Endometrium (tissue), 2 donors: ENCODE measurements around the gene DUSP6.
A peak's percentile ranks its signal among the peaks of the same experiment; 100 is the strongest.

Experiments
- FAIRE-seq: peaks from 2 replicates; lab custom pipeline; 2012; peaks lifted over from hg19 to GRCh38; lab: Jason Lieb, UNC
- donor health status: control.
- donor health status: control.

Gene DUSP6, protein sequence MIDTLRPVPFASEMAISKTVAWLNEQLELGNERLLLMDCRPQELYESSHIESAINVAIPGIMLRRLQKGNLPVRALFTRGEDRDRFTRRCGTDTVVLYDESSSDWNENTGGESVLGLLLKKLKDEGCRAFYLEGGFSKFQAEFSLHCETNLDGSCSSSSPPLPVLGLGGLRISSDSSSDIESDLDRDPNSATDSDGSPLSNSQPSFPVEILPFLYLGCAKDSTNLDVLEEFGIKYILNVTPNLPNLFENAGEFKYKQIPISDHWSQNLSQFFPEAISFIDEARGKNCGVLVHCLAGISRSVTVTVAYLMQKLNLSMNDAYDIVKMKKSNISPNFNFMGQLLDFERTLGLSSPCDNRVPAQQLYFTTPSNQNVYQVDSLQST

DNA sequence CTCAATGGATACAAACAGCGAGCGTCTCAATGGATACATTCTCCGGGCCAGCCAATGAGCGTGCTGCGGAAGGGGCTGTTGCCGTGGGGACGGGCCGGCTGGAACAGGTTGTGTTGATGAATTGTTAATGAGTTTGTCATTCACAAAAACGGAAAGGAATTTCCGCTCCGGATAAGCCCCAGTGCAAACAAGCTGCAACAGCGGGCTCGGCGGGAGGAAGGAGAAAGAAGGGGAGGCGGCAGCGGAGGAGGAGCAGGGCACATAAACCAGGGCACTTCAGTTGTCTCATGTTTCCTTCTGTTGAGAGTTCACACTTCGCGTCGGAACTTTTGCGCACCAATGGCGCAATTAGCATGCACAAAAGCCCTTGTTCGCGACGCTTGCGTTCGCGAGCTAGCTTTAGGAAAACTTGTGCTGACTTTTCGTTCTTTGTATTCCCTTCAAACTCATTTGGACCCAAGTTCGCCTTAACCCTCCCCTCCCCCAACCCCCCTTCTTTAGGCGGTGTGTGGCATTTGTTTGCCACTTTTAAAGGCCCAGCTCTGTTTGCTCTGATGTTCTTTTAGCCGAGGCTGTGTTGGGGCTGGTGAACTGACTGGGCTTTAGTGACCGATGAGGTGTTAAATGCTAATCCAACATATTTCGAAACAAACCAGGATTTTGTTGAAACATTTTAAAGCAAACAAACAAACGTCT, at the start of gene DUSP6:
Gene DUSP6, minus strand, starts transcription at position 10 of the 696 bp plus-strand sequence. CDS start 462 bp downstream, outside the sequence.
- FAIRE-seq = peak; percentile 83

DNA sequence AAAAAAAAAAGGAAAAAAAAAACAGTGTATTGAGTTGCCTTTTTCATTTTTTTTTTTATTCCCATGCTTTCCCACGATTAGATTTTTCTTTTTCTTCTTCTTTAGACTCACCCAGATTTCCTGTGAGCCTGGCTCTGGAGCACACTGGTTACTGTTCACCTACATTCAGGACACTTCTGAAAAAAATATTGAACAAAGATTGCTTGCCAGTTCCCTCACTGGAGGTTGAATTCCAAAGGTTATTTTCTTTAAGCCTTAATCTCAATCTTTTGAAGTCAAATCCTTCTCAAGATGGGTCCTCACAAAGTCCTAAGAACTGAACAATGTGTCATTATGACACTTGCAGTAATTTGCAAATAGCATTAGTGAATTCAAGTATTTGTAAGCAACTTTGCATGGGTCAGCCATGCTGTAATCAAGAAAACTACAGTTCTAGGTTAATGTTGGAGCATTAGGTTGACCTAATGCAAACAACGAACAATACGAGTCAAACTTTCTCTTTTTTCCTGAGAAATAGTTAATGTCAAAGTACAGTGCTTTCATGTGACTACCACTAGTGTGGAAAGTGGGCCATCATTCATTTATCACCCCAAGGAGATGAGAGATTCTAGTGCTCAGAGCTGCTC, 49.2 kb upstream of the DUSP6 start:
- no peak for FAIRE-seq

DNA sequence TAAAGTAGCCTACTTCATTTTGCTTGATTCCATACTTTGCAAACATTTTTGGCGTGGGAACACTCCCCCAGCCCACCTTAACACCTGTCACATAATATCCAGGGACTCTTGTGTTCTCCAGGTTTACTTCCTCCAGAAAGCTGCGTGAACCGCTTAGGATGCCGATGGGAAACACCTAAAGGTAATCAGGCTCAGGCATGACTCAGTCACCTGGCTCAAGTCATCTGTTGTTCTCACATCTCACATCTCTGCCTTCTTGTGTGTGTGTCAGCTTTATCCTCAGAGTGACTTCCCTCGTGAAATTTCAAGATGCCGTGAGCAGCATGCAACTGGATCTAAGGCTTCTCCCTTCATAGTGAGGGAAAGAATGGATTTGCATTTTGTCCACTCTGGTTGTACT, 48.1 kb upstream of the DUSP6 start:
- FAIRE-seq = no peak

DNA sequence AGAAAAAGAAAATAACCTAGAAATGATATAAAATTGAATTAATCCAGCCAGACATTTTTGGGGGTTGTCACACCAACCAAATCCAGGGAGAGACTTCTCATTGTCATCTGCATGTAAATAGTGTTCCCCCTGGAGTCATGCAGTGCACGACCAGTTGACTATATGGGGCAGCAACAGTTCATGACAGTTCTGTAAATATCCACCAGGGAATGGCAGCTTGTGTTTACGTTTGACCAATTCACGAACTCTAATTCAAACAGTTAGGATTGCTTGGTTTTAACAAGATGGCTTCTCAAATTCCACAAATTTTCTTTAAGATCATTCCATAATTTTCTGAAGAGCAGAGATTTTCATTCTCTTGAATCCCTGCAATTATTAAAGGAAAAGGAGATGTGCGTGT, 43.4 kb upstream of the DUSP6 start:
- FAIRE-seq = no peak

DNA sequence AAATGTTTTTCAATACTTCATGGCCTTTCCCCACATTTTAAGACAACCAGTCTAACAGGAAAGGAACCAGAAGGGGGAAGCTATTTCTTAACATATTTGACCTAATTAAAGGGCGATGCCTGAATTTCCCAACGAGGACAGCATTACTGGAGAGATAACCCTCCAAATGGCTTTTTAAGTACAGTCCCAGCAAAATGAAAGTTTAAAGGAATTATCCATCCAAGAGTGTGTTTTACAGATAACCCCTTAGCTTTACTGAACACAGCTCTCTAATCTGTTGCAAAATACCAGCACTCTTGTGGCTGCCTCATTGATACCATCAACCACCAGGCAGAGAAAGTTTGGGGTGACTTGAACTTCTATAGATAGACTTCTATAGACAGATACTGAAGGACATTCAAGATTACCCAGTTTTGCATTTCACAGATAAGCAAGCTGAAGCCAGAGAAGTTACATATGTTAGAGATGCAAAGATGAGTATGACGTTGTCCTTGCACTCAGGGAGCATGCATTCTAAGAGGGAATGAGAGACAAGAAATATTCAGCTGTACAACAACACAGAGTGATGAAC, 41.3 kb upstream of the DUSP6 start:
- no peak for FAIRE-seq

DNA sequence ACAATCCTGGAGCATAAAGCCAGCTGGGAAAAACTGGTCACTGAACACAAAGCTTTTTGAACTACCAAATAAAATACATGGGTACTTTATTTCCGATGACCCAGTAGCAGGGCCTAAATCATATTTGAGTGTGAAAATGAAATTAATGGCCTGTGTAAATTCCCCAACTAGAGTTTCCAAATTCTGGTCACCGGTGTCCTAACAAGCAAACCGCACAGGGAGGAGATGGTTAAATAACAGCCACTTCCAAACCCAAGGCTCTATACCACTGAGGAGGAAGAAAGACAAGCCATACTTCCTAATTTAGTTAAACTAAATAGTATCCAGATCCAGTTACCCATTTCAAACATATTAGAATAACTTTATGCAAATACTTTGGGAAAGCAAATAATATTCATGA, 40.1 kb upstream of the DUSP6 start:
- FAIRE-seq = no peak

DNA sequence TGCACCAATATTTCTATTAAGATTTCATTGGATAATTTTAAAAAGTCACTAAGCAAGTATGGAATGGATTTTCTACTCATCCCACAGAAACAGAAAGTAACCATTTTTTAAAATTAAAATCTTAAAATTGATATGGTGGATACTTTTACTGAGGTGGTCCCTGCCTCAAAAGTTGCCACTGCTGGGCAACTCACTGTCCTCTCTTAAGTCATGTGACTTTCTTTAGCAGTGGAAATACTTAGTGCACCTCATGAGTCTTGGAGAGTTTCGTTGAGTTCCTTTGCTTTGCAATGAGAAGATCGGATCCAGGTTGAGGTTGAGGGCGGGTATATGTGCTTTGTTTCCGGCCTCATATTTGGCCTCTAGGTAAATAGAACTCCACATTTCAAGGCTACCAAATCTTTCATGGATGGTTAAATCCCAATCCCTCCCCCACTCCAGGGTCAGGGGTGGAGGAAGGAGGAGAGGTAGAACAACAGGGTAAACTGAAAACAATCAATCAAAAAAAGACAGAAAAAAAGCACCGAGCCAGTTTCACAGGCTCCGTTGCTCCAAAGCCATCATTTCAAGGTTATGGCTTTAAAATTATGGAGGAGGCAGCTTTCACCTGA, 39.5 kb upstream of the DUSP6 start:
- FAIRE-seq = no peak

DNA sequence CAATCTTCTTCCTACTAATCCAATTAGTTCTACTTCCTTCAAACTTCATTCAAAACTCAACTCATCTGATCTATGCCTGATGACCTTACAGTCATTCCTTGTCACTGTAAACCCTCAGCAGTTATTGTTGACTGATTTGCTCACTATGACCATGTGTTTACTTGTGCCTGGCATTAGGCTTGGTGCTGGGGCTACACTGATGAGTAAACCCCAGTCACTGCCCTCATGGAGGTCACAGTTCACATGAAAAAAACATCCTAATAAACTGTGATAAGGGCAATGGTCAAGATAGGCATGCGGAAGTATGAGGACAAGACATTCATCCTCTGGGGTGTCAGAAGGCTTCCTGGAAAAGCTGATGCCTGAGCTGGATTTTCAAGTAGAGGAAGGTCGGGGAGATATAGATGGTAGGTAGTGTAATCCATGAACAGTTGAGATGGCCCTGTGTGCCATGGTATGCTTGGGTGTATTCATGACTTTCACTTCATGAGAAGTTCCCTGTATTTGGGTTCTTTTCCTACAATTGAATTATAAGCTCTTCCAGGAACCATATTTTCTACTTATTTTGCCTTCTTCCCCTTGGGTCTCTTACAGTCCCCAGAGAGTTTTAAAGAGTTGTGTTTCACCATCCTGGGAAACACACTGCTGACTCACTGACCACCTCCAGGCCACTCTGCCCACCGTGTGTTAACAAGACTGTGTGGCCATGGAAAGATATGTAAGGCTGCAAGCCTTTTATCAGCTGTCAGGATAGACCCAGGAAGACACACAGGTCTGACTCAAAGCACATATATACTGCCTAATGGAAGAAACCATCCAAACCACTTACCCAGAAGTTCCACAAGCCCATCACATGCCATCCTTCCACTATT, 38.7 kb upstream of the DUSP6 start:
- no peak for FAIRE-seq

DNA sequence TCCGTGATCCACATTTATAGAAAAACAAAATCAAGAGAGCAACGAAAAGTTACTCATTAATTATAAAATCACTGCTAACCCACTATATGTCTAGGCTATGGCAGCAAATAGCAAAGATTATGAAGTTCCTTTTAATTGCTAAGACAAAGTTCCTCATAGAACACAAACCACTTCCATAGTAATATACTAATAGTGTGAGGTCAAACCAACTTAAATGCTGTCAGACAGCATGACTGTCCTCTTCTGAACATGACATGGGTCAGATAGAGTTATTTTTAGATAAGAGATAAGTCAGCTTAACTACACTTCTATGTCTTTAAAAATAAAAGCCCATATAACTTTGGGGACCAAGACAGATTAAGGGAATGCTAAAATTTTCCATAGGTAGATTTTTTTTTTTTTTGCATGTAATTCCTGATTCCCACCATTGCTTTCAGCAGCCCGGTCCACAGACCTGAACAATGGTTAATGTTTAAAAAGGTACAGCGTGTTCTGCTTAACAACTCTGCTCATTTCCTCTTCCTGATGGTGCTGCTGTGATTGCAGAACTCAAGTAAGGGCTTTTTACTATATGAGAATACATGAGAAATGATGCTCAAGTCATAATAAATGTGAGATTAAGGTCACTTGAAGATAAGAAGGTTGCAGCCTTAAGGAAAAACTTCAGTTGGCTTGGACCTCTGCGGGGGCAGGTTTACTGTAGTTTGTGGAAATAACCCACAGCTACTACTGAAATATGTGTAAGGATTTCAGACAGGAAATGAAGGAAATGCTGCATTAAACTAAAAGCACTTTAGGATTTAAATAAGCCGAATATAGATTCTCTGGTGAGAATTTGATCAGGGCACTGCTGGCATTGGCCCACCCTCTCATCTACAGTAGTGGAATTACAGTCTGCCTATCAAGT, 37.7 kb upstream of the DUSP6 start:
- no peak for FAIRE-seq

DNA sequence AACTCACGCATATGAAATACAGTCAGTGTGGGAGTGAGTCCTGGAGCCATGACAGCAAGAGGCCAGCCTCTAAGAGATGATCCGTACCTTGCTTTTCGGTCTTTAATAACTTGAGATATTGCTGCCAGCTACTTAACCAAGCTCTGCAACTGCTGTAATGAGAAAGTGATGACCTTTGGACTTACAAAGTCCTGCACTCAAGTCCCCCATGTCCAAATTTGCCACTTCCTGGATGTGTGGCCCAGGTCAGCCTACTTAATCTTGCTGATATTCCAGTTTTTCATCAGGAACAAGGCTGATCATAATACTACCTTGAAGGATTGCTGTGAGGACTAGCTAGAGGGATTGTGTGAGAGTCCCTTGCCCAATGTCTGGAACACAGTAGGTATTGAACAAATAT, 33.8 kb upstream of the DUSP6 start:
- FAIRE-seq = no peak

DNA sequence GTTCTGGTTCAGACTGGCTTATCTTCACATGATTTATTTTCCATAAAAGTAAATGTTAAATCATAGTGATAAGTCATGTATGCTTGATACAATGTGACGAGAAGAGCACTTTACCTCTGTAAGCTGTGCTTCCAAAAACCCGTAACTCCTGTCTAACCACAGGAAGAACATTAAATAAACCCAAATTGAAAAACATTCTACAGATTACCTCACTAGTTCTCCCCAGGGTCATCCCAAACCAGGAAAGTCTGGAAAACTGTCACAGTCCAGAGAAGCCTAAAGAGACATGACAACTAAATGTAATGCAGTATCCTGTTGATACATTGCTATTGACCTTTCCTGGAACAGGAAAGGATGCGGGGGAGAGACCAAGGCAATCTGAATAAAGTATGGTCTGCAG, 32.5 kb upstream of the DUSP6 start:
- no peak for FAIRE-seq

DNA sequence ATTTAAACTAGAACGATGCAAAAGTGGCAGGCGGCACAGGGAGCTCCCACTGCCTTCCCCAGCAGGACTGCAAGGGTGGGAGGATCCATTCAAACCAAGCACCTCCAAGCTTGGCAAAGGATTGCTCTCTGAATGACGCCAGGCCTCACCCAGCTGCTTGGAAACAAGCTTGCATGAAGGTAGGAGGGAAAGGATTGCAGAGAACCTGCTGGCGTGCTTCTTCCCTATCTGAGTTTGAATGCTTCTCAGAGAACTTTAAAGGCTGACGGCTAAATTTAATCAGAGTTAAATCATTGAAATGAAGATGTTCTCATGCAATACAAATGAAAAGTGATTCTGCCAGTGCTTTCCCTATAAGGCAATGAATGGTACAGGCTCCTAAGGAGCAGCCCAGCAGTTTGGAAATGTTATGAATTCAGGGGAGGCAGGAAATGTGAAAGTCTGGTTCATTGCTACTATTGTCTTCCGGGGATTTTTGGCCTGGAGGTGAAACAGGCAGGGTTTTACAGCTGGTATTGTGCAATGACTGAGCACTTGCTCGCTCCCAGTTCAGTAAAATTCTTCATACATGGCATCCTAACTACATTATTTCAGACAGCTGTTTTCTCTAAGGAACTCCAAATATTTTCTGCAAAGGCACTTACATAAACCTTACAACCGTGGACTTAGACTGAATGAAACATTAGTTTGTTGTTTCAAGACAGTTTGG, 31.9 kb upstream of the DUSP6 start:
- FAIRE-seq = no peak

DNA sequence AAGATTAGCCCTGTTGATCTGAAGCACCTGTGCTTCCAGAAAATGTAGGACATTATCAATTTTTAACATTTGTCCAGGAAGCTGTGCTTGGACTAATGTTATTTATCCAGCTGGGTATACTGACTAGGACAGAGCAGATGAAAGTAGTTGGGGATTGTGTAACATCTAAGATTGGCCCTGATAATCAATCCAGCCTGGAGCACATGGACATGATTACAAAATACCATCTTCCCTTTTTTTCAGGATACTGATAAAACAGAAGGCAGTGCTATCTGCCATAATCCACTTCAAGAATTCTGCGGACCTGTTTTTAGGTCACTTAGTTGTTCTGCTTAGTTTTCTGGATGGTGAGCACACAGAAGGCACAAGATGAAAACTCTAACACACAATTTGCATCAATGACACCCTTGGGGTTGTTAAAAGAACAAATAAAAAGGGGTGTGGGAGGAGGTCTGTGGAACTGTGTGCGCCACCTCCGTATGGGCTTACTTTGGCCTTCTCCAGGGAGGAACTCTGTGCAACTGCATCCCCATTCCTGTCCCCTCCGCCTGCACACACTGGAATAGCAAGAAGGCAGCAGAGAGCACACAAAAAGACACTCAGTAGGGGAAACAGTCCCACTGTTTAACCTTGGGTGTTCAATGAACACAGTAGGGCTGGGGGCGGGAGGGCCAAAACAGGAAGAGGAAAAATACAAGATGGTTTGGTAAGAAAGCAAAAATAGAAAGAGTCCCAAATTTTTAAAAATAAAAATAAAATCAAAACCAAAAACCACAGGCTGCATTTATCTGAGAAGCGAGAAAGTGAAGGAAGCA, 31.1 kb upstream of the DUSP6 start:
- FAIRE-seq = no peak

DNA sequence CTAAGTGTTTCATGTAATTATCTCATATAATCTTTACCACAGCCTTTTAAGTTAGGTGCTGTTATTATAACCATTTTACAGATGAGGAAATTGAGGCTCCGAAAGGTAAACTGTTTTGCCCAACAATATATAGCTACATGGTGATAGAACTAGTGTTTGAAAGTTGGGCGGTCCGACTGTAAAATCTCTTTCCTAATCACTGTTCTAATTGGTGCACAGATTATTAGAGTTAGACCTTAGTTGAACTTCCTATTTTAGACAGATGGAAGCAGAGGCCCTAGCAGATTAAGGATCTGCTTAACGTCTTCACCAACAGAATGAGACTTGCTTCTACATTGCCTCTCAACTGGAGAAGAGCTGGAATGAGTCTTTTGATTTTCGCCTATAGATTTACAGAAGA, 30.0 kb upstream of the DUSP6 start:
- no peak for FAIRE-seq

DNA sequence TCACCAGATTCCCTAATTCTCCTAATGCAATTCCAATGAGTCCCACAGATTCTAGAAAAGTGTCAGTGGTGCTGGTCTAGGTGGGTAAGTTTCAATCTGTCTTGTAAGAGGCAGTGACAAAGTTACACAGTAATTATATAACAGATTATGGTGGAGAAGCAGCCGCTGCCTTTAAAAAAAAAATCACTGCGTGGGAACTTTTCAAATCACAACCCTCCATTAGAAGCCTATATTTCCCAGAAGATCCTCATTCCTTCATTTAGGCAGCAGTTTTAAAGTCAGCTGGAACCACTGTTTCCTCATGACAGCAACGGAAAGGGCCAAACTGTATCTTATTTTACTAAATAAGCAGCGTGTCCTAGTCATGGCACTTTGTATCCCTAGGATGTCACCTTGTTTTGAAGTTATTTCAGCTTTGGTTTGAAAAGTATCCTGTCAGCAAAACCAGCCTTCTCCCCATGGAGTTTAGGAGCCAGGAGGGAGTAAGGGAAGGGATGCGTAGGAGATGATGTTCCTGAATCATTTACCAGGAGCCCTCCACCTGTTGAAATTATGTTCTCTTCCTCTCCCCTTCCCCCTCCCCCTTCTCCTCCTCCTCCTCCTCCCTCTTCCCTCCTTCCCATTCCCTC, 27.7 kb upstream of the DUSP6 start:
- no peak for FAIRE-seq

DNA sequence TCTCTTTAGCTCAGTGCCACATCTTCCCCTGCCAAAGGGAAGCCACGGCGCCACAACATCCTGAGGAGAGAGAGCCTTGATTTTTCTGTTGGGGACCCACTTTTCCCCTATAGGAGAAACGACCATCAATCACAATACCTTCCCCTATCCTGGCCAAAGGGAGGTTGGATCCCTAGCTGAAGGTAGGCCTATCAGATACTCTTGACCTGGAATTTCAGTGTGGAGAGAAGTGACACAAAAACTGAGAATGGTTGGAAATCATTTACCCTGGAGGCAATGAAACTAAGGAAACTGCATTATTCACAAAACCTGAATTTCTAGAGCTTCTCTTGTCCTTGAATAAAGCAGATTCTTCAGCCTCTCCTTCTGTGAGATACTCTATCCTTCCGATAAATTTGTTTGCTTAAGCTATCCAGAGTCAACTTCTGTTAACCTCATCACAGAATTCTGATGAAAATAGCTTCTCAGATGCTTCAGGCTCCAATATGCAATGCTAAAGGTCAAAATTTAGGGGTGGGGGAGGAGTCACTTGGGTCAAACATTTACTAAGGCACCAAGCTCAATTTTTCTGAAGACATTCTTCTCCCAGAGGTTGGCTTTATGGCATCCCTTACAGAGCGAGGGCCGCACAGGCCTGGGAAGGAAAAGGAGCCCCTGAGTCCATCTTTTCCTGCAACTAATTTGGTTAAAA, 27.0 kb upstream of the DUSP6 start:
- FAIRE-seq = no peak

DNA sequence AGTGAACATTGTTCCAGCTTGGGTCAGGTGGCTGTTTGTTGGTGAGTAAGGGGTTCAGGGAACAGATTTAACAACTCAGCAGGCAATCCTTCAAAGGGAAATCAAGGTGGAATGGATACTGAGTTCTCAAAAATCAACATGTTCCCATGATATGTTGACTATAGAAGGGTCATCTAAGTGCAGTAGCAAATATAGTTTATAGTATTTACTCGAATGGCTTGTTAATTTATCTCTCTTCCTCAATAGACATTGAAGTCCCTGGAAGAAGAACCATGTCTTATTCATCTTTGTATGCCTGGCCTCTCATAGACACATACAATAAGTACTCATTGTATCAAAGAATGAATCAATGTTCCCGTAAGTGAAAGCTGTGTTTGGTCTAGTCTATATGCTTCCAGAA, 24.5 kb upstream of the DUSP6 start:
- FAIRE-seq = no peak

DNA sequence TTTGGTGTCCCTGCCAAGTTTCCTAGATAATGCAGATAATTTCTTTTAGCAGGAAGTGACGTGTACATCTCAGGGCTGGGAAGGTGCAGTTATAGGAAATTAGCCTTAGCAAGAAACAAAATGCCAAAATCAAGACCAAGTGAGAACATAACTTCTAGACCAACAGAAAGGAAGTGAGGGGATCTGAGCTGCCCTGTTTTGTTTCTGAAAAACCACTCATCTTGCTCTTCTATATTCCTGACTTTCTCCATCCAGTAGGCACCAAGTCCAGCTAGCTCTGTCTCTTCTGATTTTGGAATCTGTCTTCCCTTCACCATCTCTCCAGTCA, 23.9 kb upstream of the DUSP6 start:
- no peak for FAIRE-seq
